ENCODE results near the gene GLIPR1L2.
"Not testable (repeated sequence)": the region's sequence is repeated elsewhere in the genome, so short reads cannot be mapped to it uniquely, and the experiment has no call there.

The GLIPR1L2 gene

GRCh38 chr12:75443709-75444108 lies 52.8 kb downstream of the GLIPR1L2 start:
- H3K4me3 Mint-ChIP-seq: no peak overlapping the region
- H3K27me3 Mint-ChIP-seq (ENCODE audit: low read depth): peaks cover 32% of the 10 kb centered on the region
- H3K27ac Mint-ChIP-seq: no peak overlapping the region
- peaks cover 6% of the 10 kb centered on the region for H3K9me3 Mint-ChIP-seq
- peaks cover 1% of the 10 kb centered on the region for H3K36me3 Mint-ChIP-seq (ENCODE audit: low read depth)
- H3K4me1 Mint-ChIP-seq (ENCODE audit: low read depth): no peaks in the 10 kb centered on the region

GRCh38 chr12:75444429-75445136 lies 53.7 kb downstream of the GLIPR1L2 start:
- peaks cover 1% of the 10 kb centered on the region for H3K36me3 Mint-ChIP-seq (ENCODE audit: low read depth)
- no peak overlapping the region for H3K4me3 Mint-ChIP-seq
- peaks cover 32% of the 10 kb centered on the region for H3K27me3 Mint-ChIP-seq (ENCODE audit: low read depth)
- H3K27ac Mint-ChIP-seq: no peak overlapping the region
- no peaks in the 10 kb centered on the region for H3K4me1 Mint-ChIP-seq (ENCODE audit: low read depth)
- peaks cover 6% of the 10 kb centered on the region for H3K9me3 Mint-ChIP-seq

DNA sequence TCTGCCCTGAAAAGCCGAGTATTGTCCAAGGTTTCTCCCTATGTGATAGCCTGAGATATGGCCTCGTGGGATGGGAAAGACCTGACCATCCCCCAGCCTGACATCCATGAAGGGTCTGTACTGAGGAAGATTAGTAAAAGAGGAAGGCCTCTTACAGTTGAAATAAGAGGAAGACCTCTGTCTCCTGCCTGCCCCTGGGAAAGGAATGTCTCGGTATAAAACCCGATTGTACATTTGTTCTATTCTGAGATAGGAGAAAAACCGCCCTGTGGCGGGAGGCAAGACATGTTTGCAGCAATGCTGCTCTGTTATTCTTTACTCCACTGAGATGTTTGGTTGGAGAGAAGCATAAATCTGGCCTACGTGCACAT lies 54.2 kb downstream of the GLIPR1L2 start:
- not testable (repeated sequence) for H3K4me1 Mint-ChIP-seq (ENCODE audit: low read depth); H3K27ac Mint-ChIP-seq; H3K4me3 Mint-ChIP-seq; H3K9me3 Mint-ChIP-seq; H3K36me3 Mint-ChIP-seq (ENCODE audit: low read depth)
- H3K27me3 Mint-ChIP-seq (ENCODE audit: low read depth): peaks cover 37% of the 10 kb centered on the region

- Mint-ChIP-seq H3K27me3 (ENCODE audit: low read depth) (peaks cover 30% of the 10 kb centered on the region), H3K9me3 (no peaks in the 10 kb centered on the region), H3K4me1 (ENCODE audit: low read depth) (no peaks in the 10 kb centered on the region), H3K27ac (no peak overlapping the region), H3K36me3 (ENCODE audit: low read depth) (no peaks in the 10 kb centered on the region), H3K4me3 (no peak overlapping the region)
Measured at GRCh38 chr12:75446857-75447256, 56.0 kb downstream of the GLIPR1L2 start.

- Mint-ChIP-seq H3K36me3 (ENCODE audit: low read depth) (no peaks in the 10 kb centered on the region), H3K4me3 (no peak overlapping the region), H3K27me3 (ENCODE audit: low read depth) (peaks cover 25% of the 10 kb centered on the region), H3K9me3 (no peaks in the 10 kb centered on the region), H3K27ac (no peak overlapping the region), H3K4me1 (ENCODE audit: low read depth) (no peaks in the 10 kb centered on the region)
Measured at GRCh38 chr12:75447691-75448393, 57.0 kb downstream of the GLIPR1L2 start.

DNA sequence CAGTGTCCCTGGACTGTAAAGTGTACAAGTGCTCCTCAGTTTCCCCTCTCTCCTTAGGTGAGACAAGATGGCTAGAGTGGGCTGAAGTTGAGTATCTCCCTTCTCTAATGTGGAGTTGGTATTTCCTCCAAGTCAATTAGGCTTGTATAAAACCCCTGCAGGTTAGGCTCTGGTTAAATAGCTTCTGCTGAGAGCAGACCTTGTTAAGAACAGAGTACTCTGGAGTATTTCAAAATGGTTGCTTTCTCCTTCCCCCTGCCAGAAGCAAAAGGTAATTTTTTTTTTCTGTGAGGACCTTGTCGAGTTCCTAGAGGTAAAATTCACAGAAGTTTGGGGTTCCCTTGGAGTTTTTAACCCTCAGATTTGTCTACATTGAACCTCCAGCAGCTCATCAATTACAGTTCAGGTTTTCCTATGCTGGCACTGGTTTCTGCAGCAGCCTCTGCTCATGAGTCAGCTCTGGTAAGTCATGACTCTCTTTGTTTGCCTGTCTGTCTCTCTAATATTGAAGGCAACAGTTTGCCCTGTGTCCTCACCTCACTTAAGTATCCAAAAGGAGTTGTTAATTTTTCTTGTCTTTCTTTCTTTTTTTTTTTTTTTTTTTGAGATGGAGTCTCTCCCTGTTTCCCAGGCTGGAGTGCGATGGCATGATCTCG lies 61.9 kb downstream of the GLIPR1L2 start:
- peaks cover 11% of the 10 kb centered on the region for H3K9me3 Mint-ChIP-seq
- peaks cover 14% of the 10 kb centered on the region for H3K27me3 Mint-ChIP-seq (ENCODE audit: low read depth)
- peaks cover 15% of the 10 kb centered on the region for H3K4me1 Mint-ChIP-seq (ENCODE audit: low read depth)
- H3K27ac Mint-ChIP-seq: no peak overlapping the region
- no peak overlapping the region for H3K4me3 Mint-ChIP-seq
- H3K36me3 Mint-ChIP-seq (ENCODE audit: low read depth): peaks cover 7% of the 10 kb centered on the region

DNA sequence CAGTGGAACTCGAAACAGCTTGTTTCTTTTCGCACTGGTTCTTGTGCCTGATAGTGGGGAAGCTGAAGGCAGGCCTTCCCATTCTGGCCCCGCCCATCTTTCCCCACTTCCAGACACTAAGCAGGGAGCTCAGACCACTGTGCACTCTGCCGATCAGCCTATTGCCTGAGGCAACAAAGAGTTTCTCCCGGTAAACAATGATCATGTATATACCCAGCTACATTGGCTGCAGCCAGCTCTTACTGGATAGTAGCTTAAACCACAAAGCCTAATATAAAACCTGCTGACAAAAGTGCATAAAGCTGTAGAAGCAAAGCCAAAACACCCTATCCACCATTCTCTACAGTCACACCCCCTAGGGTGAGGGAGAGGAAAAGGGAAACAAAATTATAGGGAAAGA lies 65.0 kb downstream of the GLIPR1L2 start:
- Mint-ChIP-seq H3K27me3 (ENCODE audit: low read depth) (peaks cover 12% of the 10 kb centered on the region), H3K27ac (no peak overlapping the region), H3K4me3 (no peak overlapping the region), H3K9me3 (peaks cover 16% of the 10 kb centered on the region), H3K4me1 (ENCODE audit: low read depth) (peaks cover 27% of the 10 kb centered on the region), H3K36me3 (ENCODE audit: low read depth) (peaks cover 7% of the 10 kb centered on the region)

DNA sequence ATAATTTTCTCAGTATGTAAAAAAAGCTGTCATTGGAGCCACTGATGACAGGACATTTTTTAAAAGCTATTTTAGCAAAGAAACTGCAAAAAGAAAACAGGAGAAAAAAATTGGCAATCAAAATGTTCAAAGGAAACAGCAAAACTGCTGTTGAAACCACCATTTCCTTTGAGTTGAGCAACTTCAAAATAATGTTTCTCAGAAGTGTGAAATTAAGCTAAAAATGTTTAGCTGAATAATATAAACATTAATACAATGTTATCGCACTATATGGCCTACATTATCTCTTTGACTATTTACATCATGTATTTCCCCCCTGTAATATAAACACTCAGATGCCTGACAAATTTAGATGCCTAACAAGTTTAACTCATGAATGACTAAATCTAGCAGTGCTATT lies 66.3 kb downstream of the GLIPR1L2 start:
- peaks cover 7% of the 10 kb centered on the region for H3K36me3 Mint-ChIP-seq (ENCODE audit: low read depth)
- no peak overlapping the region for H3K27ac Mint-ChIP-seq
- peaks cover 27% of the 10 kb centered on the region for H3K4me1 Mint-ChIP-seq (ENCODE audit: low read depth)
- peaks cover 16% of the 10 kb centered on the region for H3K9me3 Mint-ChIP-seq
- peaks cover 13% of the 10 kb centered on the region for H3K27me3 Mint-ChIP-seq (ENCODE audit: low read depth)
- peak overlapping the region; percentile 14 for H3K4me3 Mint-ChIP-seq

GRCh38 chr12:75457866-75458265 lies 67.0 kb downstream of the GLIPR1L2 start:
- H3K36me3 Mint-ChIP-seq (ENCODE audit: low read depth); H3K27ac Mint-ChIP-seq: not testable (repeated sequence)
- H3K9me3 Mint-ChIP-seq: peaks cover 20% of the 10 kb centered on the region
- peaks cover 19% of the 10 kb centered on the region for H3K27me3 Mint-ChIP-seq (ENCODE audit: low read depth)
- H3K4me1 Mint-ChIP-seq (ENCODE audit: low read depth): peaks cover 27% of the 10 kb centered on the region
- peak overlapping the region; percentile 20 for H3K4me3 Mint-ChIP-seq

- H3K27me3 Mint-ChIP-seq (ENCODE audit: low read depth): peaks cover 19% of the 10 kb centered on the region
- H3K4me1 Mint-ChIP-seq (ENCODE audit: low read depth): peaks cover 27% of the 10 kb centered on the region
- no peak overlapping the region for H3K4me3 Mint-ChIP-seq
- H3K36me3 Mint-ChIP-seq (ENCODE audit: low read depth): peaks cover 7% of the 10 kb centered on the region
- H3K27ac Mint-ChIP-seq: no peak overlapping the region
- peaks cover 20% of the 10 kb centered on the region for H3K9me3 Mint-ChIP-seq
Measured at GRCh38 chr12:75459755-75460154, 68.9 kb downstream of the GLIPR1L2 start.

DNA sequence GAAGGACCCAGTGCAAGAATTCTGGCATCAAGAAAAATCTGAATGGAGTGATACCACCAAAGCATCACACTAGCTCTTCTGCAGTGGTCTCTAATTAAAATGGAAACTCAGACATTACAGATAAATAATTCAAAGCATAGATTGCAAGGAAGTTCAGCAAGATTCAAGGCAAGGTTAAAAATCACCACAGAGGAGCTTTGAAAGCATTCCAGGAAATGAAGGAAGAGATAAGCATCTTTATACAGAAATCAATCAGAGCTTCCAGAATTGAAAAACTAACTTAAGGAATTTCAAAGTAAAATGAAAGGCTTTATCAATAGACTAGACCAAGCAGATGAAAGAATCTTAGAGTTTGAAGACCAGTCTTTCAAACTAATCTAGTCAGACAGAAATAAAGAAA lies 69.3 kb downstream of the GLIPR1L2 start:
- Mint-ChIP-seq H3K36me3 (ENCODE audit: low read depth) (peaks cover 7% of the 10 kb centered on the region), H3K27ac (no peak overlapping the region), H3K27me3 (ENCODE audit: low read depth) (peaks cover 15% of the 10 kb centered on the region), H3K9me3 (peaks cover 18% of the 10 kb centered on the region), H3K4me1 (ENCODE audit: low read depth) (peaks cover 27% of the 10 kb centered on the region), H3K4me3 (no peak overlapping the region)

- Mint-ChIP-seq H3K9me3 (no peaks in the 10 kb centered on the region), H3K27ac (no peak overlapping the region), H3K4me3 (no peak overlapping the region), H3K27me3 (ENCODE audit: low read depth) (peaks cover 25% of the 10 kb centered on the region), H3K36me3 (ENCODE audit: low read depth) (no peaks in the 10 kb centered on the region), H3K4me1 (ENCODE audit: low read depth) (peaks cover 5% of the 10 kb centered on the region)
Measured at GRCh38 chr12:75471902-75472890, 81.3 kb downstream of the GLIPR1L2 start.

- H3K4me3 Mint-ChIP-seq: no peak overlapping the region
- H3K4me1 Mint-ChIP-seq (ENCODE audit: low read depth): peaks cover 17% of the 10 kb centered on the region
- no peak overlapping the region for H3K27ac Mint-ChIP-seq
- peaks cover 25% of the 10 kb centered on the region for H3K27me3 Mint-ChIP-seq (ENCODE audit: low read depth)
- no peaks in the 10 kb centered on the region for H3K36me3 Mint-ChIP-seq (ENCODE audit: low read depth)
- H3K9me3 Mint-ChIP-seq: no peaks in the 10 kb centered on the region
Measured at GRCh38 chr12:75474116-75474515, 83.2 kb downstream of the GLIPR1L2 start.

GRCh38 chr12:75476071-75476470 lies 85.2 kb downstream of the GLIPR1L2 start:
- no peak overlapping the region for H3K27ac Mint-ChIP-seq
- peaks cover 16% of the 10 kb centered on the region for H3K27me3 Mint-ChIP-seq (ENCODE audit: low read depth)
- no peaks in the 10 kb centered on the region for H3K9me3 Mint-ChIP-seq
- no peaks in the 10 kb centered on the region for H3K36me3 Mint-ChIP-seq (ENCODE audit: low read depth)
- H3K4me3 Mint-ChIP-seq: no peak overlapping the region
- peaks cover 32% of the 10 kb centered on the region for H3K4me1 Mint-ChIP-seq (ENCODE audit: low read depth)

Data from T-helper 1 cell treated with Interleukin-12 subunit alpha and Interleukin-12 subunit beta and Interleukin-4 antibody, amounts not matched to agents 30 μg/mL and 1 μg/mL, for 36 hours (primary cell).